ENCODE data around the gene EPB41L4A.
"Not testable (repeated sequence)": the region's sequence is repeated elsewhere in the genome, so short reads cannot be mapped to it uniquely, and the experiment has no call there.

EPB41L4A gene

GRCh38 chr5:112208195-112208594 is 210.9 kb downstream of the EPB41L4A start:
- not testable (repeated sequence) for DNase-seq (ENCODE audit: low read depth)

GRCh38 chr5:112205846-112206245 is 213.2 kb downstream of the EPB41L4A start:
- DNase-seq (ENCODE audit: low read depth) = no peak

- no peak for DNase-seq (ENCODE audit: low read depth)
Observed at GRCh38 chr5:112203229-112203628, 215.8 kb downstream of the EPB41L4A start.

- DNase-seq (ENCODE audit: low read depth) = no peak
Observed at GRCh38 chr5:112202694-112203093, 216.4 kb downstream of the EPB41L4A start.

GRCh38 chr5:112201141-112201540 is 217.9 kb downstream of the EPB41L4A start:
- DNase-seq (ENCODE audit: low read depth) = no peak

GRCh38 chr5:112200131-112200530 is 218.9 kb downstream of the EPB41L4A start:
- no peak for DNase-seq (ENCODE audit: low read depth)

- DNase-seq (ENCODE audit: low read depth) = no peak
Observed at GRCh38 chr5:112196584-112196983, 222.5 kb downstream of the EPB41L4A start.

- DNase-seq (ENCODE audit: low read depth) = no peak
Observed at GRCh38 chr5:112195924-112196323, 223.2 kb downstream of the EPB41L4A start.

GRCh38 chr5:112192866-112193265 is 226.2 kb downstream of the EPB41L4A start:
- DNase-seq (ENCODE audit: low read depth) = no peak

GRCh38 chr5:112192072-112192471 is 227.0 kb downstream of the EPB41L4A start:
- DNase-seq (ENCODE audit: low read depth) = no peak

- DNase-seq (ENCODE audit: low read depth) = no peak
Observed at GRCh38 chr5:112189391-112189790, 229.7 kb downstream of the EPB41L4A start.

- DNase-seq (ENCODE audit: low read depth) = no peak
Observed at GRCh38 chr5:112186401-112186990, 232.6 kb downstream of the EPB41L4A start.

- no peak for DNase-seq (ENCODE audit: low read depth)
Observed at GRCh38 chr5:112183874-112184273, 235.2 kb downstream of the EPB41L4A start.

GRCh38 chr5:112183103-112183711 is 235.9 kb downstream of the EPB41L4A start:
- DNase-seq (ENCODE audit: low read depth) = no peak

GRCh38 chr5:112179290-112179689 is 239.8 kb downstream of the EPB41L4A start:
- no peak for DNase-seq (ENCODE audit: low read depth)

GRCh38 chr5:112174959-112175594 is 244.0 kb downstream of the EPB41L4A start:
- DNase-seq (ENCODE audit: low read depth) = no peak

- DNase-seq (ENCODE audit: low read depth) = no peak
Observed at GRCh38 chr5:112165897-112166737, 253.0 kb downstream of the EPB41L4A start.

GRCh38 chr5:112165399-112165798 is 253.7 kb downstream of the EPB41L4A start:
- DNase-seq (ENCODE audit: low read depth) = no peak

GRCh38 chr5:112163435-112163834 is 255.6 kb downstream of the EPB41L4A start:
- no peak for DNase-seq (ENCODE audit: low read depth)

GRCh38 chr5:112161392-112161748 is 257.7 kb downstream of the EPB41L4A start:
- DNase-seq (ENCODE audit: low read depth) = no peak

- peak; percentile 85 for DNase-seq (ENCODE audit: low read depth)
Observed at GRCh38 chr5:112160652-112161391, 258.3 kb downstream of the EPB41L4A start.

- no peak for DNase-seq (ENCODE audit: low read depth)
Observed at GRCh38 chr5:112159435-112159834, 259.6 kb downstream of the EPB41L4A start.
